HCT116 (cell line): Measurements from ENCODE around the gene BCAN. TPM values are rescaled to one million over a fixed set of nuclear protein-coding genes. Genes with fewer than 3 reads are reported as not detected.
A peak's percentile ranks its signal among the peaks of the same experiment; 100 is the strongest.

Experiments used
- ATAC-seq: fragments of 200-7000 bp; cut with Tn5 transposase; 2 replicates; pipeline ENCODE4 v1.9.1; 2020; ENCODE audit warnings: mild to moderate bottlenecking, moderate library complexity
- BruUV-seq: library from RNA; stranded (reverse); fragments of 400-500 nt; replicated peaks from 2 replicates; lab custom pipeline; 2021; lab: Mats Ljungman, UMichigan
- CTCF ChIA-PET: fragments of 300-600 bp; sonication (Branson Sonifier 250); formaldehyde crosslinking; loops from one replicate; lab custom pipeline; 2021; ENCODE audit warnings: antibody characterized with exemption; lab: Charles Lee
- POLR2A ChIA-PET: fragments of 300-600, 350-600 bp; sonication (Branson Sonifier 250); formaldehyde crosslinking; loops from one replicate; lab custom pipeline; 2021; ENCODE audit warnings: antibody characterized with exemption; lab: Charles Lee
- RAD21 ChIA-PET, 2 experiments: fragments of 300-600 bp; sonication (Branson Sonifier 250); formaldehyde crosslinking; loops; one replicate each; lab custom pipeline; 2023; ENCODE audit warnings: low total read pairs in 2 of 2; ENCODE audit not compliant: uncharacterized antibody in 2 of 2, unreplicated experiment in 2 of 2, low non-redundant PET in 1 of 2; lab: Charles Lee
- DNase-seq: peaks from one replicate; pipeline ENCODE4 v3.0.0-alpha.2; 2010; ENCODE audit warnings: low read depth, low spot score
- H2AFZ ChIP-seq: fragments of 200-600 bp; shearing (Covaris generic), sonication (generic); 2 replicates; pipeline ENCODE4 v1.6.1; 2017; ENCODE audit warnings: low read depth, mixed run types, mixed read lengths, antibody characterized with exemption, low read length; ENCODE audit not compliant: poor library complexity, severe bottlenecking
- H3K27ac ChIP-seq: 2 replicates; pipeline ENCODE4 v1.5.1; 2012; ENCODE audit warnings: low read depth, low read length
- H3K27me3 ChIP-seq: fragments of 200-600 bp; sonication (generic); 2 replicates; pipeline ENCODE4 v1.6.1; 2016; ENCODE audit warnings: mixed run types, low read length, mixed read lengths; ENCODE audit not compliant: insufficient read depth
- H3K36me3 ChIP-seq, 2 experiments: fragments of 200-500 bp in 1 of 2; fragments of 200-600 bp in 1 of 2; sonication (Bioruptor generic) in 1 of 2; sonication (generic) in 1 of 2; 2 replicates each; pipeline versions ENCODE4 v1.5.1 to v1.6.1; 2014 to 2016; ENCODE audit warnings: low read length in 2 of 2, inconsistent platforms in 1 of 2, mixed read lengths in 1 of 2, mixed run types in 1 of 2; ENCODE audit not compliant: insufficient read depth in 2 of 2, control insufficient read depth in 1 of 2
- H3K4me1 ChIP-seq, 2 experiments: fragments of 200-600 bp in 1 of 2; sonication (generic) in 1 of 2; 2 replicates each; pipeline versions ENCODE4 v1.5.1 to v1.6.1; 2012 to 2017; ENCODE audit warnings: low read length in 2 of 2, inconsistent platforms in 1 of 2, mild to moderate bottlenecking in 1 of 2, mixed read lengths in 1 of 2, mixed run types in 1 of 2, moderate library complexity in 1 of 2; ENCODE audit not compliant: insufficient read depth in 2 of 2, control insufficient read depth in 1 of 2
- H3K4me2 ChIP-seq: fragments of 200-600 bp; sonication (generic); 2 replicates; pipeline ENCODE4 v1.6.1; 2017; ENCODE audit warnings: mixed run types, low read length, mixed read lengths
- H3K4me3 ChIP-seq, 2 experiments: fragments of 200-600 bp in 1 of 2; sonication (generic) in 1 of 2; replicated peaks in 1 of 2; 2 replicates each; pipeline ENCODE4 v1.5.1; 2011 to 2016; ENCODE audit warnings: low read length in 2 of 2, control low read depth in 1 of 2, low read depth in 1 of 2, mild to moderate bottlenecking in 1 of 2, mixed read lengths in 1 of 2, mixed run types in 1 of 2
- H3K79me2 ChIP-seq: fragments of 200-600 bp; sonication (generic); 2 replicates; pipeline ENCODE4 v1.6.1; 2017; ENCODE audit warnings: mild to moderate bottlenecking, mixed run types, low read length, moderate library complexity, mixed read lengths; ENCODE audit not compliant: insufficient read depth
- H3K9ac ChIP-seq: fragments of 200-600 bp; sonication (generic); 2 replicates; pipeline ENCODE4 v1.6.1; 2016; ENCODE audit warnings: low read length, mixed read lengths
- H3K9me2 ChIP-seq: fragments of 200-600 bp; sonication (generic), shearing (Covaris generic); 2 replicates; pipeline ENCODE4 v1.6.1; 2017; ENCODE audit warnings: mixed run types, mild to moderate bottlenecking, moderate library complexity; ENCODE audit not compliant: insufficient read depth
- H3K9me3 ChIP-seq, 2 experiments: fragments of 200-500 bp in 1 of 2; fragments of 200-600 bp in 1 of 2; sonication (Bioruptor generic) in 1 of 2; sonication (generic) in 1 of 2; 2 replicates each; pipeline ENCODE4 v1.6.1; 2014 to 2017; ENCODE audit warnings: low read length in 2 of 2, mixed read lengths in 2 of 2, inconsistent platforms in 1 of 2, low read depth in 1 of 2, mild to moderate bottlenecking in 1 of 2, mixed run types in 1 of 2, moderate library complexity in 1 of 2; ENCODE audit not compliant: control insufficient read depth in 1 of 2, insufficient read depth in 1 of 2
- H4K20me1 ChIP-seq: fragments of 200-600 bp; sonication (generic), shearing (Covaris generic); 2 replicates; pipeline ENCODE4 v1.6.1; 2017; ENCODE audit warnings: mixed run types, mild to moderate bottlenecking, moderate library complexity; ENCODE audit not compliant: insufficient read depth
- CBX3 ChIP-seq: IDR thresholded peaks from 2 replicates; pipeline ENCODE4 v1.6.1; 2012; ENCODE audit warnings: low read depth
- CEBPB ChIP-seq: IDR thresholded peaks from 2 replicates; pipeline ENCODE4 v1.6.1; 2012; ENCODE audit warnings: low read depth
- EGR1 ChIP-seq: IDR thresholded peaks from 2 replicates; pipeline ENCODE4 v1.6.1; 2012; ENCODE audit warnings: low read depth
- ELF1 ChIP-seq: IDR thresholded peaks from 2 replicates; pipeline ENCODE4 v1.6.1; 2012; ENCODE audit warnings: low read depth, borderline replicate concordance
- FOSL1 ChIP-seq: IDR thresholded peaks from 2 replicates; pipeline ENCODE4 v1.6.1; 2012; ENCODE audit warnings: low read depth
- JUND ChIP-seq: IDR thresholded peaks from 2 replicates; pipeline ENCODE4 v1.6.1; 2012
- POLR2A ChIP-seq: IDR thresholded peaks from 2 replicates; pipeline ENCODE4 v1.7.0; 2011; ENCODE audit warnings: borderline replicate concordance; ENCODE audit not compliant: insufficient read depth, insufficient read length; ENCODE audit errors: extremely low read depth
- POLR2AphosphoS5 ChIP-seq: IDR thresholded peaks from 2 replicates; pipeline ENCODE4 v1.6.1; 2011; ENCODE audit warnings: mild to moderate bottlenecking, low read depth, low read length, moderate library complexity
- SP1 ChIP-seq: IDR thresholded peaks from 2 replicates; pipeline ENCODE4 v1.6.1; 2012; ENCODE audit warnings: low read depth
- SRF ChIP-seq: IDR thresholded peaks from 2 replicates; pipeline ENCODE4 v1.6.1; 2012; ENCODE audit warnings: low read depth
- TCF7L2 ChIP-seq: IDR thresholded peaks from 2 replicates; pipeline ENCODE4 v1.7.0; 2011; ENCODE audit warnings: borderline replicate concordance, inconsistent platforms; ENCODE audit not compliant: insufficient read depth, insufficient read length; ENCODE audit errors: extremely low read depth
- YY1 ChIP-seq: IDR thresholded peaks from 2 replicates; pipeline ENCODE4 v1.6.1; 2011; ENCODE audit warnings: low read length, low read depth, moderate library complexity, mild to moderate bottlenecking; ENCODE audit not compliant: insufficient replicate concordance; ENCODE audit errors: extremely low read depth
- ZFX ChIP-seq: fragments of 450-650 bp; IDR thresholded peaks from 2 replicates; pipeline ENCODE4 v1.6.1; 2017
- ZNF274 ChIP-seq: fragments of 200-500 bp; sonication (Bioruptor generic); IDR thresholded peaks from 2 replicates; pipeline ENCODE4 v1.6.1; 2014; ENCODE audit warnings: mild to moderate bottlenecking, low read depth, low read length, inconsistent platforms
- intact Hi-C: fragments of 100-400 bp; cut with micrococcal nuclease; formaldehyde crosslinking; loops from 2 replicates; pipeline ENCODE4 v1.10.0; 2022
- total RNA-seq: library from RNA; stranded (reverse); gene quantifications from one replicate; pipeline ENCODE4 v1.2.1, GENCODE V29; 2021; ENCODE audit not compliant: unreplicated experiment
- TF ChIP-seq, protein P1 (sequence below): IDR thresholded peaks from 2 replicates; pipeline ENCODE4 v1.6.1; 2012
- TF ChIP-seq, protein P2 (sequence below): IDR thresholded peaks from 2 replicates; pipeline ENCODE4 v1.6.1; 2011; ENCODE audit warnings: mild to moderate bottlenecking, low read length, moderate library complexity; ENCODE audit not compliant: insufficient replicate concordance; ENCODE audit errors: extremely low read depth

Gene BCAN
- total RNA-seq, 1 experiment from 2014 or later = not detected

DNA sequence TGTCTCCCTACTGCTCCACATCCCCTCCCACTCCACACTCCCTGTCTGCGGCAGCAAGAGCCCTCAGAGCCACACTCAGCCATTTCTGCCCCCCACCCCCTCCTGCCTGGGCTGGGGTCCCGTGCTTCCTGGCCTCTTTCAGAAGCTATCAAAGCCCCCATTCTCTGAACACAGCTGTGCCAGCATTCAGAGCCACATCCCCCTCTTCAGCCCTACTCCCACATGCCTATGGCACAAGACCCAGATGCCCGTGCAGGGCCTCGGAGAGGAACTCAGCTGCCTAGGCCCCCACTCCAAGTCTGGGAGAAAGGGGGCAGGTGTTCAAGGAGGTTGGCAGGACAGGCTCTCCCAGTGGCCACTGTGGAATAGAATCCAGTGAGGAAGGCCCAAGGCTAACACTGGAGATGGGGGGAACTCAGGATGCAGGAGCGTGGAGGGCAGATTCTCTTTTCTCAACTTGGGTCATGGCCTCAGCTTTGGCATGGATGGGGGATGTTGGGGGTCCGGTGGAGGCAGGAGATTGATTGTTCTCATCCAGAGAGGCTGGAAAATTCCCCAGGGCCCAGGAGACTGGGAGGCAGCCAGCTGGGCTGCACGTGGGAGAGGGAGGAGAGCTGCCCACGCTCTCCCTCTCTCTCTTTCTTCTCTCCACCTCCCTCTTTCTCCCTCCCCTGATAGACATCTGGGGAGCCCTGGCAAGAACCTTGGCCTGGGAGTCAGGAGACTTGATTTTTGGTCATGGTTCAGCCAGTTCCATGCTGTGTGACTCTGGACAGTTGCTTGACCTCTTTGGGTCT is 3.5 kb upstream of the BCAN start:
- H3K4me1 ChIP-seq = peaks cover 8 to 27% of the 10 kb centered on the region in 2 experiments; a peak in 3 of 4 replicates
- POLR2A ChIA-PET = no interaction called here
- no peak overlapping the region for H3K4me2 ChIP-seq
- H4K20me1 ChIP-seq = no peaks in the 10 kb centered on the region
- no peak overlapping the region for H3K27ac ChIP-seq
- no peak for TF ChIP-seq CBX3
- TF ChIP-seq POLR2AphosphoS5 = peak; percentile 55
- no peak for TF ChIP-seq TCF7L2
- TF ChIP-seq JUND = peak; percentile 35; the same call in 1 of the 2 replicates
- TF ChIP-seq SRF = no peak
- TF ChIP-seq CEBPB = no peak
- TF ChIP-seq, protein P1, sequence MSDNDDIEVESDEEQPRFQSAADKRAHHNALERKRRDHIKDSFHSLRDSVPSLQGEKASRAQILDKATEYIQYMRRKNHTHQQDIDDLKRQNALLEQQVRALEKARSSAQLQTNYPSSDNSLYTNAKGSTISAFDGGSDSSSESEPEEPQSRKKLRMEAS = no peak
- TF ChIP-seq ZNF274 = no peak
- TF ChIP-seq, all 23 proteins: peak for 2
- Histone ChIP-seq H3K9me2 (no peaks in the 10 kb centered on the region), H2AFZ (no peak overlapping the region), H3K9ac (no peak overlapping the region), H3K9me3 (no peaks in the 10 kb centered on the region), H3K79me2 (no peaks in the 10 kb centered on the region), H3K27me3 (no peaks in the 10 kb centered on the region), H3K4me3 (no peak overlapping the region), H3K36me3 (peaks cover 8 to 10% of the 10 kb centered on the region in 2 experiments; a peak in 2 of 4 replicates)
- CTCF ChIA-PET = interaction anchor here (5.9 kb wide), 1 partner anchor 10 kb away, joined by 33 read pairs; no protein-coding TSS in a partner anchor
- no TSS peak for BruUV-seq
- RAD21 ChIA-PET = no interaction called here
- intact Hi-C loops = no loop called here
- ATAC-seq (peak; percentile 7; the same call in 1 of the 2 replicates), DNase-seq (no peak)

DNA sequence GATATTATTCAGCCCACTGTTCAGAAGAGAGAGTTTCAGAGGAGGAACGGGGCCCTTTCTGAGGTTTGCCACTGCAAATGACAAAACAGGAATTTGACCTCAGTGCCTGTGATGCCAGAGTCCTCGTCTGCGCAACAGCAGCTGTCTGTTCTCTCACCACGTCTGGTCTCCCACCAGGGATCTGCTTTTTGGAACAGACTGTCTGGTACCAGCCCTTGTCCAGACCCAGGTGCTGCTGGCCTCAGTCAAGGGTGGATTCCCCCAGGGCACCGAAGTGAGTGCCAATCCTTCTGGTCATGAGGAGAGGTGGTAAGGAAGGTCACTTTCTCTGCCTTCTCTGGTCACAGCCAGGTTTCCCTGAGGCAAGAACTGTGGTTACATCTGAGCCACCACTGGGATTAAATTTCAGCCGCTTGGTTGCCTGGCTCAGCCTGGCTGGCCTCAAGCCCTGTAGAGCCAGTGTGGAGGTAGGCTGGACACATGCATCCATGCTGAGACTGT is 2.3 kb upstream of the BCAN start:
- Histone ChIP-seq H3K36me3 (peaks cover 14 to 22% of the 10 kb centered on the region in 2 experiments), H3K4me2 (no peak overlapping the region; the same call in 1 of the 2 replicates), H3K27me3 (no peaks in the 10 kb centered on the region), H3K4me1 (peaks cover 8 to 27% of the 10 kb centered on the region in 2 experiments; a peak in 3 of 4 replicates), H3K4me3 (no peak overlapping the region), H3K9me2 (no peaks in the 10 kb centered on the region), H4K20me1 (no peaks in the 10 kb centered on the region), H3K9ac (no peak overlapping the region), H3K79me2 (no peaks in the 10 kb centered on the region), H2AFZ (no peak overlapping the region), H3K27ac (no peak overlapping the region), H3K9me3 (no peaks in the 10 kb centered on the region)
- ChIA-PET POLR2A (no interaction called here), RAD21 (no interaction called here), CTCF (interaction anchor here (5.9 kb wide), 1 partner anchor 11 kb away, joined by 33 read pairs; no protein-coding TSS in a partner anchor)
- intact Hi-C loops = no loop called here
- peak; percentile 52 for ATAC-seq
- no TSS peak for BruUV-seq
- DNase-seq = no peak
- TF ChIP-seq FOSL1 (peak; percentile 27; the same call in 1 of the 2 replicates), JUND (peak; percentile 47), ZNF274 (no peak), POLR2A (no peak), ELF1 (no peak; the same call in 1 of the 2 replicates), SRF (no peak), SP1 (peak; percentile 15; the same call in 1 of the 2 replicates), ZFX (no peak), EGR1 (no peak), YY1 (no peak)
- TF ChIP-seq, protein P2, sequence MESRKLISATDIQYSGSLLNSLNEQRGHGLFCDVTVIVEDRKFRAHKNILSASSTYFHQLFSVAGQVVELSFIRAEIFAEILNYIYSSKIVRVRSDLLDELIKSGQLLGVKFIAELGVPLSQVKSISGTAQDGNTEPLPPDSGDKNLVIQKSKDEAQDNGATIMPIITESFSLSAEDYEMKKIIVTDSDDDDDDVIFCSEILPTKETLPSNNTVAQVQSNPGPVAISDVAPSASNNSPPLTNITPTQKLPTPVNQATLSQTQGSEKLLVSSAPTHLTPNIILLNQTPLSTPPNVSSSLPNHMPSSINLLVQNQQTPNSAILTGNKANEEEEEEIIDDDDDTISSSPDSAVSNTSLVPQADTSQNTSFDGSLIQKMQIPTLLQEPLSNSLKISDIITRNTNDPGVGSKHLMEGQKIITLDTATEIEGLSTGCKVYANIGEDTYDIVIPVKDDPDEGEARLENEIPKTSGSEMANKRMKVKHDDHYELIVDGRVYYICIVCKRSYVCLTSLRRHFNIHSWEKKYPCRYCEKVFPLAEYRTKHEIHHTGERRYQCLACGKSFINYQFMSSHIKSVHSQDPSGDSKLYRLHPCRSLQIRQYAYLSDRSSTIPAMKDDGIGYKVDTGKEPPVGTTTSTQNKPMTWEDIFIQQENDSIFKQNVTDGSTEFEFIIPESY = no peak
